H1 (cell line): ENCODE results near the gene DPP10.

Source experiments
- CTCF ChIP-seq, 3 experiments: IDR thresholded peaks; 1 replicate in 2 of 3; 2 replicates in 1 of 3; pipeline versions ENCODE4 v1.5.1 to v1.6.1; 2011; ENCODE audit warnings: low read length in 3 of 3, mild to moderate bottlenecking in 3 of 3, inconsistent platforms in 2 of 3, low read depth in 1 of 3, moderate library complexity in 1 of 3; ENCODE audit not compliant: insufficient read depth in 1 of 3; ENCODE audit errors: control extremely low read depth in 1 of 3
- YY1 ChIP-seq: IDR thresholded peaks from 2 replicates; pipeline ENCODE4 v1.6.1; 2011; ENCODE audit warnings: low read depth, mild to moderate bottlenecking, low read length

- TF ChIP-seq CTCF (IDR thresholded peaks at IDR 0.05; ENCODE audit: control extremely low read depth in 1 of 3, insufficient read depth in 1 of 3, low read depth in 1 of 3, low read length in 3 of 3) (no peak), YY1 (no peak)
These were observed 1336.7 kb downstream of the DPP10 start for GRCh38 chr2:115779085-115779632.
